Measurements from ENCODE around the gene HTR7.

The HTR7 gene

GRCh38 chr10:90805206-90805605, 52.6 kb downstream of the HTR7 start:
- in situ Hi-C loops (cut with MboI; ENCODE audit: low sequenced_read_pairs): no loop called here

- in situ Hi-C loops (cut with MboI; ENCODE audit: low sequenced_read_pairs): no loop called here
These were observed 53.5 kb downstream of the HTR7 start for GRCh38 chr10:90804354-90804753.

GRCh38 chr10:90801608-90802007, 56.2 kb downstream of the HTR7 start:
- in situ Hi-C loops (cut with MboI; ENCODE audit: low sequenced_read_pairs): no loop called here

GRCh38 chr10:90800232-90800796, 57.5 kb downstream of the HTR7 start:
- in situ Hi-C loops (cut with MboI; ENCODE audit: low sequenced_read_pairs): no loop called here

GRCh38 chr10:90799172-90799571, 58.7 kb downstream of the HTR7 start:
- in situ Hi-C loops (cut with MboI; ENCODE audit: low sequenced_read_pairs): no loop called here

GRCh38 chr10:90798482-90798881, 59.4 kb downstream of the HTR7 start:
- in situ Hi-C loops (cut with MboI; ENCODE audit: low sequenced_read_pairs): no loop called here

GRCh38 chr10:90790422-90790821, 67.4 kb downstream of the HTR7 start:
- in situ Hi-C loops (cut with MboI; ENCODE audit: low sequenced_read_pairs): no loop called here

GRCh38 chr10:90788968-90789367, 68.9 kb downstream of the HTR7 start:
- in situ Hi-C loops (cut with MboI; ENCODE audit: low sequenced_read_pairs): no loop called here

- in situ Hi-C loops (cut with MboI; ENCODE audit: low sequenced_read_pairs): no loop called here
These were observed 69.7 kb downstream of the HTR7 start for GRCh38 chr10:90788199-90788491.

GRCh38 chr10:90787393-90788198, 70.2 kb downstream of the HTR7 start:
- in situ Hi-C loops (cut with MboI; ENCODE audit: low sequenced_read_pairs): no loop called here

- in situ Hi-C loops (cut with MboI; ENCODE audit: low sequenced_read_pairs): no loop called here
These were observed 72.1 kb downstream of the HTR7 start for GRCh38 chr10:90785782-90786181.

- in situ Hi-C loops (cut with MboI; ENCODE audit: low sequenced_read_pairs): no loop called here
These were observed 73.1 kb downstream of the HTR7 start for GRCh38 chr10:90784771-90785170.

GRCh38 chr10:90780488-90780887, 77.4 kb downstream of the HTR7 start:
- in situ Hi-C loops (cut with MboI; ENCODE audit: low sequenced_read_pairs): no loop called here

GRCh38 chr10:90779548-90779947, 78.3 kb downstream of the HTR7 start:
- in situ Hi-C loops (cut with MboI; ENCODE audit: low sequenced_read_pairs): no loop called here

- in situ Hi-C loops (cut with MboI; ENCODE audit: low sequenced_read_pairs): no loop called here
These were observed 80.2 kb downstream of the HTR7 start for GRCh38 chr10:90777621-90778020.

GRCh38 chr10:90775351-90776028, 82.3 kb downstream of the HTR7 start:
- in situ Hi-C loops (cut with MboI; ENCODE audit: low sequenced_read_pairs): no loop called here

- in situ Hi-C loops (cut with MboI; ENCODE audit: low sequenced_read_pairs): no loop called here
These were observed 87.6 kb downstream of the HTR7 start for GRCh38 chr10:90769946-90770841.

- in situ Hi-C loops (cut with MboI; ENCODE audit: low sequenced_read_pairs): no loop called here
These were observed 106.5 kb downstream of the HTR7 start for GRCh38 chr10:90751107-90751997.

GRCh38 chr10:90746829-90747228, 111.0 kb downstream of the HTR7 start:
- in situ Hi-C loops (cut with MboI; ENCODE audit: low sequenced_read_pairs): no loop called here

GRCh38 chr10:90745565-90745964, 112.3 kb downstream of the HTR7 start:
- in situ Hi-C loops (cut with MboI; ENCODE audit: low sequenced_read_pairs): no loop called here
